HG02973 (cell line): ENCODE results near the gene APOE.

Experiments used
- ATAC-seq: cut with Tn5 transposase; IDR thresholded peaks from one replicate; pipeline ENCODE4 v1.9.1; 2021; ENCODE audit warnings: moderate library complexity; ENCODE audit not compliant: unreplicated experiment

The APOE gene

GRCh38 chr19:44948763-44949374 is 43.3 kb downstream of the APOE start:
- ATAC-seq: no peak

GRCh38 chr19:44949550-44949949 is 44.0 kb downstream of the APOE start:
- no peak for ATAC-seq

GRCh38 chr19:44951179-44952159 is 45.9 kb downstream of the APOE start:
- no peak for ATAC-seq

- ATAC-seq: peak; percentile 1
These were observed 48.7 kb downstream of the APOE start for GRCh38 chr19:44954278-44954648.

- peak; percentile 70 for ATAC-seq
These were observed 49.3 kb downstream of the APOE start, which contains the start of gene CLPTM1 for GRCh38 chr19:44954649-44955504. TSS of gene CLPTM1 (plus strand) at chr19:44955380. CDS start at chr19:44955396, 16 bp downstream.

- peak; percentile 25 for ATAC-seq
These were observed 50.2 kb downstream of the APOE start for GRCh38 chr19:44955505-44956439.

GRCh38 chr19:44957526-44957925 is 51.9 kb downstream of the APOE start:
- no peak for ATAC-seq

GRCh38 chr19:44958090-44958489 is 52.5 kb downstream of the APOE start:
- ATAC-seq: no peak
